Prostate gland (tissue), 2 donors: Measurements from ENCODE around the gene MDFI. TPM values are rescaled to one million over a fixed set of nuclear protein-coding genes. Genes with fewer than 3 reads are reported as not detected.

ENCODE experiments used
- DNase-seq: peaks from one replicate; pipeline ENCODE4 v3.0.0-alpha.2; 2019; ENCODE audit warnings: low spot score
- H3K27ac ChIP-seq, 2 donors: fragments of 200-600 bp; sonication (generic); 2 replicates each; pipeline ENCODE4 v1.5.1; 2017 to 2019
- H3K27me3 ChIP-seq: fragments of 200-600 bp; sonication (generic); replicated peaks from 2 replicates; pipeline ENCODE4 v1.5.1; 2019; ENCODE audit not compliant: insufficient read depth
- H3K36me3 ChIP-seq, 2 donors: fragments of 200-600 bp; sonication (generic); 1 replicate in 1 of 2; 2 replicates in 1 of 2; pipeline versions ENCODE4 v1.5.1 to v1.8.1; 2017 to 2019
- H3K4me1 ChIP-seq: fragments of 200-600 bp; sonication (generic); replicated peaks from 2 replicates; pipeline ENCODE4 v1.5.1; 2019
- H3K4me3 ChIP-seq, 2 donors: fragments of 200-600 bp; sonication (generic); 2 replicates each; pipeline ENCODE4 v1.5.1; 2017 to 2019
- H3K9me3 ChIP-seq: fragments of 200-600 bp; sonication (generic); 2 replicates; pipeline ENCODE4 v1.5.1; 2017
- POLR2A ChIP-seq: fragments of 450-650 bp; IDR thresholded peaks from one replicate; pipeline ENCODE4 v1.6.1; 2016; ENCODE audit warnings: antibody characterized with exemption, mild to moderate bottlenecking
- POLR2AphosphoS5 ChIP-seq: sonication (generic); formaldehyde crosslinking; IDR thresholded peaks from one replicate; pipeline ENCODE4 v1.6.1; 2017; ENCODE audit warnings: antibody characterized with exemption
- WGBS: methylation state at CpG from one replicate; pipeline ENCODE4 v1.1.5; 2018; 5-methylcytosine and 5-hydroxymethylcytosine counted together
- intact Hi-C: fragments of 100-400 bp; cut with DNase I; formaldehyde crosslinking; loops from one replicate; pipeline ENCODE4 v1.14.2; 2022
- microRNA-seq: library from miRNA; unstranded; fragments of <30 nt; microRNA quantifications from one replicate; pipeline ENCODE4, GENCODE V29; 2016
- small RNA-seq, 2 donors: library from RNA; depleted of rRNA; stranded (forward); fragments of <200 nt; gene quantifications; one replicate each; pipeline ENCODE3, GENCODE V24; 2016
- total RNA-seq, 2 donors: library from RNA; depleted of rRNA; stranded (reverse); fragments of >200 nt; gene quantifications; one replicate each; pipeline ENCODE4 v1.1.0, GENCODE V29; 2016
- TF ChIP-seq, protein P1 (sequence below), 4 experiments: fragments of 200-600 bp in 2 of 4; fragments of 450-650 bp in 2 of 4; sonication (generic) in 2 of 4; IDR thresholded peaks; 1 replicate in 3 of 4; 2 replicates in 1 of 4; pipeline ENCODE4 v1.5.1; 2016 to 2019; ENCODE audit warnings: antibody characterized with exemption in 4 of 4, mild to moderate bottlenecking in 2 of 4, moderate library complexity in 2 of 4

Gene MDFI
- total RNA-seq, 2 donors from 2014 or later: 31.8 to 77.9 TPM

DNA sequence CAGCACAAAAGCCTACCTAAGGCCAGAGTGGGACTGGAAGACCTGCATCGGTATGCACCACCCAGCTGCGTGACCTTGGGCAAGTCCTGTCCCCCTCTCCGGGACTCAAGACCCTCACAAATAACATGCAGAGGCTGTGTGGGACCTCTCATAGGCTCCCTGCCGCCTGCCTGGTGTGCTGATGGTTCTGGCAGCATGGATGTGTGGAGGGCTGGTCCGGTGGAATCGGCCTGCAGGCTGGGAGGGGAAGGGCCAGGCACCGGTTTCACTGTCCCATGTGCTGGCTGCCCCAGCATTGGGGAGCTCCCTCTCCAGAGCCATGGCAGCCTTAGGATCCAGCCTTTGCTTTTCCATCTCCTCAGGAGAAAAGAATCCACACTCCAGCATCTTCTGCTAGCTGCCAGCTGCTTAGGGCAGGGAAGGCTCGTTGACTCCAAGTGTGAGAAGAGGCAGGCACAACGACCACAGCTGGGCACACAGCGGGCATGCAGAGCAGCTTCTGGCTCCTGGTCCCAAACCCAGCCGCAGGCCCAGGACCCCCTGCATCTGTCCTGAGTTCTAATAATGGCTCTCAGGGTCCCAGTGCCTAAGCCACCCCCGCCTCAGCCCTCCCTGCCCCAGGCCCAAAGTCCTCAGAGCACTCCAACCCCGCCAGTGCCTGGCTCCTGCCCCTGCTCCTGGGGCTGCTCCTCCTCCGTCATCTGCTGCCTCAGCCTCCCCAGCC, 64.7 kb downstream of the MDFI start:
- WGBS: 89% methylated on average over 14 of the region's 14 CpGs
- no peak overlapping the region for H3K4me3 ChIP-seq
- DNase-seq: no peak
- no peaks in the 10 kb centered on the region for H3K9me3 ChIP-seq
- no peak overlapping the region for H3K27ac ChIP-seq
- TF ChIP-seq POLR2AphosphoS5 (no peak), POLR2A (no peak)
- TF ChIP-seq, protein P1, sequence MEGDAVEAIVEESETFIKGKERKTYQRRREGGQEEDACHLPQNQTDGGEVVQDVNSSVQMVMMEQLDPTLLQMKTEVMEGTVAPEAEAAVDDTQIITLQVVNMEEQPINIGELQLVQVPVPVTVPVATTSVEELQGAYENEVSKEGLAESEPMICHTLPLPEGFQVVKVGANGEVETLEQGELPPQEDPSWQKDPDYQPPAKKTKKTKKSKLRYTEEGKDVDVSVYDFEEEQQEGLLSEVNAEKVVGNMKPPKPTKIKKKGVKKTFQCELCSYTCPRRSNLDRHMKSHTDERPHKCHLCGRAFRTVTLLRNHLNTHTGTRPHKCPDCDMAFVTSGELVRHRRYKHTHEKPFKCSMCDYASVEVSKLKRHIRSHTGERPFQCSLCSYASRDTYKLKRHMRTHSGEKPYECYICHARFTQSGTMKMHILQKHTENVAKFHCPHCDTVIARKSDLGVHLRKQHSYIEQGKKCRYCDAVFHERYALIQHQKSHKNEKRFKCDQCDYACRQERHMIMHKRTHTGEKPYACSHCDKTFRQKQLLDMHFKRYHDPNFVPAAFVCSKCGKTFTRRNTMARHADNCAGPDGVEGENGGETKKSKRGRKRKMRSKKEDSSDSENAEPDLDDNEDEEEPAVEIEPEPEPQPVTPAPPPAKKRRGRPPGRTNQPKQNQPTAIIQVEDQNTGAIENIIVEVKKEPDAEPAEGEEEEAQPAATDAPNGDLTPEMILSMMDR (IDR thresholded peaks at IDR 0.05): no peak
- no peaks in the 10 kb centered on the region for H3K36me3 ChIP-seq
- no peaks in the 10 kb centered on the region for H3K27me3 ChIP-seq
- peaks cover 23% of the 10 kb centered on the region for H3K4me1 ChIP-seq
- intact Hi-C loops: no loop called here

Small RNA genes lying within 50 kb of the gene (microRNA-seq; reads per million reads assigned to microRNA genes)
- gene MIR4641: not detected

Small RNA genes lying within 50 kb of the gene (small RNA-seq; reads per million reads assigned to genes)
- gene MIR4641: 0 to 0.09 reads per million in 2 donors

Other genes with a start within 250 kb of the MDFI start
- 10 to 100 TPM; 24.8 to 53.5 TPM for gene FOXP4, start 92.1 kb upstream of the MDFI start, total RNA-seq
- gene TFEB, start 97.1 kb downstream of the MDFI start, total RNA-seq: 10 to 100 TPM; 28.4 to 31.2 TPM
- 100 to 1,000 TPM in 1 of 2 donors, 10 to 100 TPM in 1; 18.4 to 391 TPM for gene PGC, start 108.9 kb downstream of the MDFI start, total RNA-seq
- 10 to 100 TPM in 1 of 2 donors, 1 to 10 TPM in 1; 5.9 to 18.4 TPM for gene FRS3, start 141.4 kb downstream of the MDFI start, total RNA-seq
- gene PRICKLE4, start 142.3 kb downstream of the MDFI start, total RNA-seq: 10 to 100 TPM; 11.4 to 11.6 TPM
- gene TOMM6, start 149.2 kb downstream of the MDFI start, total RNA-seq: 100 to 1,000 TPM; 158 to 233 TPM